Upper lobe of left lung (tissue), 4 donors: ENCODE data around the gene VLDLR.

ENCODE experiments used
- POLR2A ChIP-seq, 4 donors: fragments of 450-650 bp; IDR thresholded peaks; one replicate each; pipeline ENCODE4 v1.5.1; 2016 to 2017; ENCODE audit warnings: antibody characterized with exemption in 4 of 4, mild to moderate bottlenecking in 2 of 4
- TF ChIP-seq, protein P1 (sequence below), 6 experiments: fragments of 450-650 bp in 4 of 6; fragments of 200-600 bp in 2 of 6; sonication (generic) in 2 of 6; IDR thresholded peaks; one replicate each; pipeline ENCODE4 v1.5.1; 2016 to 2019; ENCODE audit warnings: antibody characterized with exemption in 6 of 6

DNA sequence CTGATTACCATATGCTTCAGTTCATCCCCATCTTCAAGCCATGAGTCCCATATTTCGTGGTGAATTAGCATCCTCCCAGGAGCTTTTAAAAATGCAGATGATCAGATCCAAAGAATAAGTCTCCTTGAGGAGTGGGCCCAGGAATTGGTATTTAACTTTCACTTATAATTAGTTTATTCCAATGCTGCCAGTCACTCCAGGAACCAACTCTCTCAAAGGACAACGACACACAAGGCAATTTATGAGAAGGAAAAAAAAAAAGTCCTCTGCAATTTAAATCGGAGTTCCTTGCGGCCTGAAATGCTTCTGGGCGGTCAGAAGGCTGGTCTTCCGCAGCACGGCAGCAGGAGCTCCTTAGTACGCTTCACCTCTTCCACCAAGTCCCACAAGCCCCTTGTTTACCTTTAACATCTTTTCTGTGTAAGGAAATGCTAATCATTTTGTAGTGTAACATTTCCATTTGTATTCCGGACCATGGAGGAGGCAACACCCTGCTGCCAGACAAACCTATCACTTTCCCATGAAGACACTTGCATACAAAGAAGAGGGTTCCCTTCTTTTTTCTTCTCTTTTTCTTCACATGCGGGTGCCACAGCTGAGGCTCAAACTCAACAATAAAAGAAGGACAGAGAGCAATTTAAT, 79.4 kb downstream of the VLDLR start:
- no peak for TF ChIP-seq POLR2A (IDR thresholded peaks at IDR 0.05)
- TF ChIP-seq, protein P1, sequence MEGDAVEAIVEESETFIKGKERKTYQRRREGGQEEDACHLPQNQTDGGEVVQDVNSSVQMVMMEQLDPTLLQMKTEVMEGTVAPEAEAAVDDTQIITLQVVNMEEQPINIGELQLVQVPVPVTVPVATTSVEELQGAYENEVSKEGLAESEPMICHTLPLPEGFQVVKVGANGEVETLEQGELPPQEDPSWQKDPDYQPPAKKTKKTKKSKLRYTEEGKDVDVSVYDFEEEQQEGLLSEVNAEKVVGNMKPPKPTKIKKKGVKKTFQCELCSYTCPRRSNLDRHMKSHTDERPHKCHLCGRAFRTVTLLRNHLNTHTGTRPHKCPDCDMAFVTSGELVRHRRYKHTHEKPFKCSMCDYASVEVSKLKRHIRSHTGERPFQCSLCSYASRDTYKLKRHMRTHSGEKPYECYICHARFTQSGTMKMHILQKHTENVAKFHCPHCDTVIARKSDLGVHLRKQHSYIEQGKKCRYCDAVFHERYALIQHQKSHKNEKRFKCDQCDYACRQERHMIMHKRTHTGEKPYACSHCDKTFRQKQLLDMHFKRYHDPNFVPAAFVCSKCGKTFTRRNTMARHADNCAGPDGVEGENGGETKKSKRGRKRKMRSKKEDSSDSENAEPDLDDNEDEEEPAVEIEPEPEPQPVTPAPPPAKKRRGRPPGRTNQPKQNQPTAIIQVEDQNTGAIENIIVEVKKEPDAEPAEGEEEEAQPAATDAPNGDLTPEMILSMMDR (IDR thresholded peaks at IDR 0.05), result no peak
